GM23248 (cell line): ENCODE data around the gene COPG1.

Source experiments
- EZH2 ChIP-seq: fragments of 200-600 bp; sonication (generic); IDR thresholded peaks from 2 replicates; pipeline ENCODE4 v1.6.1; 2018; ENCODE audit warnings: antibody characterized with exemption, mild to moderate bottlenecking; ENCODE audit not compliant: insufficient read depth, poor library complexity, severe bottlenecking
- EZH2phosphoT487 ChIP-seq: fragments of 200-600 bp; sonication (generic); IDR thresholded peaks from 2 replicates; pipeline ENCODE4 v1.6.1; 2018; ENCODE audit warnings: antibody characterized with exemption, moderate library complexity, mild to moderate bottlenecking, low read depth; ENCODE audit not compliant: insufficient read depth

DNA sequence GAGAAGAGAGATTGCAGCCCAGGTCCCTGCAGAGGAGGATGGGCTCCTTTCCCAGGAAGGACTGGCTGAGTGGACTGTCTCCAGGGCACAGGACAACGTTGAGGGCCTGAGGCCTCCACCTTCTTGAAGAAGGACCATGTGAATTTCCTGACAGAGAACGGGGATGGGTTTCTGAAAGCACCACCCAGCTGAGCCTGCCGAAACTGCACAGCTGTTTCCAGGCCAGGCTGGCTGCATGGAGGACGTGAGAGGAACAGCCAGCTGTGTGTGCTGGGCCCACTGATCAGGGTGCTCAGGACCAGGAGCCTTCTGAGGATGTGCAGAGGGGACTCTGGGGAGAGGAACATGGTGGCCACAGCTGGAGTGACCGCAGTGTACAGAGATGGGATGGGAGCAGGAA is 68.4 kb downstream of the COPG1 start:
- TF ChIP-seq EZH2phosphoT487: no peak
- TF ChIP-seq EZH2: no peak
